ENCODE measurements around the gene LIPC. TPM values are rescaled to one million over a fixed set of nuclear protein-coding genes. Genes with fewer than 3 reads are reported as not detected.

The LIPC gene
- total RNA-seq, 3 donors from 2014 or later, result 2.3 to 9.3 (median 3.4) TPM

DNA sequence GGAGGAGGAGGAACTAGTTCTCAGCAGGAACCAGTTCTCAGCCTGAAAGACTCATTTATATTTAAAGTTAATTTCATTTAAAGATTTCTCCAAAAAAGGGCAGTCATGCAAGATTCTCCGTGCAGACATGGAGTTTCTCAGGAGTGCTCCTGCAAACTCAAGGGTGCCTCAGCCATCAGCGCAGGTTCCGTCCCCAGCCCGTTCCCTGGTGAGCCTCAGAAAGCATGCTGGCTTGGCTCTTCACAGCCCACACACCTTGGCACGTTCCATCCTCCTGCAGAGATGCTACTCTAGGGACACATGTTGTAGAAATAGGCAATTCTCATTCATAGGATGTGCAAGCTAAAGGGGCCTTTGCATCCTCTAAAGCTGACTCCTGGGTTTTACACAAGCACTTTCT is 123.0 kb downstream of the LIPC start:
- no peaks in the 10 kb centered on the region for H3K9me3 ChIP-seq
- TF ChIP-seq, protein P1, sequence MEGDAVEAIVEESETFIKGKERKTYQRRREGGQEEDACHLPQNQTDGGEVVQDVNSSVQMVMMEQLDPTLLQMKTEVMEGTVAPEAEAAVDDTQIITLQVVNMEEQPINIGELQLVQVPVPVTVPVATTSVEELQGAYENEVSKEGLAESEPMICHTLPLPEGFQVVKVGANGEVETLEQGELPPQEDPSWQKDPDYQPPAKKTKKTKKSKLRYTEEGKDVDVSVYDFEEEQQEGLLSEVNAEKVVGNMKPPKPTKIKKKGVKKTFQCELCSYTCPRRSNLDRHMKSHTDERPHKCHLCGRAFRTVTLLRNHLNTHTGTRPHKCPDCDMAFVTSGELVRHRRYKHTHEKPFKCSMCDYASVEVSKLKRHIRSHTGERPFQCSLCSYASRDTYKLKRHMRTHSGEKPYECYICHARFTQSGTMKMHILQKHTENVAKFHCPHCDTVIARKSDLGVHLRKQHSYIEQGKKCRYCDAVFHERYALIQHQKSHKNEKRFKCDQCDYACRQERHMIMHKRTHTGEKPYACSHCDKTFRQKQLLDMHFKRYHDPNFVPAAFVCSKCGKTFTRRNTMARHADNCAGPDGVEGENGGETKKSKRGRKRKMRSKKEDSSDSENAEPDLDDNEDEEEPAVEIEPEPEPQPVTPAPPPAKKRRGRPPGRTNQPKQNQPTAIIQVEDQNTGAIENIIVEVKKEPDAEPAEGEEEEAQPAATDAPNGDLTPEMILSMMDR (IDR thresholded peaks at IDR 0.05), result no peak
- no peak for ATAC-seq
- no peak for DNase-seq
- intact Hi-C loops (cut with DNase I, micrococcal nuclease), result loop anchor here in 1 of 2 donors (10.0 kb wide), 1 partner anchor 110 kb away; no protein-coding TSS in a partner anchor
- H3K36me3 ChIP-seq (ENCODE audit: low read depth), result no peaks in the 10 kb centered on the region
- H3K4me1 ChIP-seq (ENCODE audit: low read depth), result peaks cover 26% of the 10 kb centered on the region
- H3K4me3 ChIP-seq, result no peak overlapping the region

DNA sequence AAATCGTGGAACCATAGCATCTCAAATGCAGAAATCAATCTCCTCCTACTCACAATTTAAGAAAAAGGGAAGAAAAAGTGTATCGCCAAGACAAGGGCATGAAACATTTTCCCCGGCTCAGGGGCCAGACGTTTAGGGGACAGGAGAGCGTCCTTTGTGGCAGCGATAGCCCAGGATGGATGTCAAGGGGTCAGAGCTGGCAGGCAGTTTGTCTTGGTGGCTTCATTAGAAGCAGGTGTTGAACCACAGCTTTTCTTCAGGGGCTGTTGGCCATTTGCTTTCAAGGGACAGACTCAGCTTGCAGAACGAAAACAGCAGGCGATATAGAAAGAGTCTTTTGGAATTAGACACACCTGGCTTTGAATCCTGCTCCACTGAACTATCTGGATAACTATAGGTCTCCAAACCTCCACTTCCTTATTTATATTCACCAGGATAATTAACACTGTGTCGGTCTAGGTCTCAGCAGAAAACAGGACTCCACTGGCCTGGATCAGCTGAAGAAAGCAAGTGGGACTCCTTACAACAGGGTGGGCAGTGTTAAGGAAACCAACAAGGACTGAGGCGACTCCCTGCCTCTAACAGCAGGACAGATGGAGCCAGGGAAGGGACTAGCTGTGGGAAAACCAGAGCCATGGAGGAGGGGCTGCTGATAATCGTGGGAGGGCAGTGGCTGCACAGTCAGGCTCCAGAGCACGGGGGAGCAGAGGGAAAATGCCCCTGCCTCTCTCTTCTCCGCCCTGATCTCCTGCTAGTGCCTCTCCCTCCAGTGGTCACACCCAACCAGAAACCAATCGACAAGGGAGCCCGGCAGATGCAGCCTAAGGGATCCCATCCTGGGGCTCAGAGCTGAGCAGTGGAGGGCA is 123.6 kb downstream of the LIPC start:
- TF ChIP-seq, protein P1 (IDR thresholded peaks at IDR 0.05), result no peak
- Histone ChIP-seq H3K4me3 (no peak overlapping the region), H3K4me1 (ENCODE audit: low read depth) (peaks cover 28% of the 10 kb centered on the region), H3K36me3 (ENCODE audit: low read depth) (no peaks in the 10 kb centered on the region), H3K9me3 (no peaks in the 10 kb centered on the region)
- DNase-seq (peak in 1 of 3 donors; percentile 47), ATAC-seq (peak; percentile 44)
- intact Hi-C loops (cut with DNase I, micrococcal nuclease), result loop anchor here in 1 of 2 donors (10.0 kb wide), 1 partner anchor 111 kb away; no protein-coding TSS in a partner anchor

DNA sequence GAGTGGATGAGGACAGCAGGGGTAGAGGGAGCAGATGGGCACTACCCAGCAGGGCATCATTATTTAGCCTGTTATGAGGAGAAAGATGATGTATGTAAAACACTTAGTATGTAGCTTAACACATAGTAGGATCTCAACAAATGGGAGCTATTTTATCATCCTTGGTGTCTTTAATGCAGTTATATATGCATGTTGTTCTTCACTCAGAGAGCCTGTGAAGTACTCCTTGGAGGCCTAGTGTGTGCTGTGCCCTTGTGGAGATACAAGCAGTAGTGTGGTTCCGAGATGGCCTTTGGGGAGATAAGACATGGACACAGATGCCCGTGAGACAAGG is 124.2 kb downstream of the LIPC start:
- intact Hi-C loops (cut with DNase I, micrococcal nuclease), result loop anchor here in 1 of 2 donors (10.0 kb wide), 1 partner anchor 111 kb away; no protein-coding TSS in a partner anchor
- DNase-seq (no peak), ATAC-seq (no peak)
- Histone ChIP-seq H3K4me3 (no peak overlapping the region), H3K36me3 (ENCODE audit: low read depth) (no peaks in the 10 kb centered on the region), H3K4me1 (ENCODE audit: low read depth) (peaks cover 33% of the 10 kb centered on the region), H3K9me3 (no peaks in the 10 kb centered on the region)
- TF ChIP-seq, protein P1 (IDR thresholded peaks at IDR 0.05), result no peak

DNA sequence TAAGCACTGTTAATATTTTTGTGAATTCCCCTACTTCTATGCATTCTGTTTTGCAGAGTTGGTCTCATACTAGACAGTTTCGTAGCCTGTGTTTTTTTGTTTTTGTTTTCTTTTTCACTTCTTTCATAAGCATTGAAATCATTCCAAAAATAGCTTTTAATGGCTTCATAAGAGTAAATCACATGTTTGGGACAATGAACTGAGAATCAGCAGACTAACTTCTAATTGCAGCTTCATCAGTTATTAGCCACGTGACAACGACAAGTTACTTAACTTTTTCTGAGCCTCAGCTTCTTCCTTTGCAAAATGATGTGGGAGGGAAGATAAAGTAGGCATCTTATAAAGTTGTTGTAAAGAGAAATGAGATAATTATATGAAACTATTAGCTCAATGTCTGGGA is 124.8 kb downstream of the LIPC start:
- intact Hi-C loops (cut with DNase I, micrococcal nuclease), result loop anchor here in 1 of 2 donors (10.0 kb wide), 1 partner anchor 112 kb away; no protein-coding TSS in a partner anchor
- no peak for ATAC-seq

DNA sequence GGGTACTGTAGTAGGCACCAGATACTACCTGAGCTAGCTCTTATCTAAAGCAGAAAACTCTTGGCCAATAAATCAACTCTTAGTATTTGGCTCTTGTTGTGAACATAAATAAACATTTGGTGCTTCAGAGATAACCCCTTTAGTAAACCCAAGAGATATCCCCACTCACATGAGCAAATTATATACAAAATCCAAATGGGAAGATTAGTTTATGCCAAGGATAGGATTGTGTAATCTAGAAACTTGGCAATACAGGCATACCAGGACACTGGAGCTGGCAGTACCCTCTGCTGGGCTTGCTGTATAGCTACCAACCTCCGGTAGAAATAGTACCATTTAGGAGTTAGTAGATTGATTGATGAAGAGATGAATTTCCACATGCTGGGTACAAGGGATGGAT is 127.0 kb downstream of the LIPC start:
- intact Hi-C loops (cut with DNase I, micrococcal nuclease), result loop anchor here in 1 of 2 donors (10.0 kb wide), 1 partner anchor 114 kb away; no protein-coding TSS in a partner anchor
- H3K4me3 ChIP-seq, result no peak overlapping the region
- DNase-seq (no peak), ATAC-seq (no peak)
- peaks cover 17% of the 10 kb centered on the region for H3K4me1 ChIP-seq (ENCODE audit: low read depth)
- TF ChIP-seq, protein P1 (IDR thresholded peaks at IDR 0.05), result no peak
- H3K9me3 ChIP-seq, result no peaks in the 10 kb centered on the region
- no peaks in the 10 kb centered on the region for H3K36me3 ChIP-seq (ENCODE audit: low read depth)

More for the DNA sequence above, 124.8 kb downstream of the LIPC start:
- H3K4me3 ChIP-seq, result no peak overlapping the region
- H3K9me3 ChIP-seq, result no peaks in the 10 kb centered on the region
- no peak for DNase-seq
- TF ChIP-seq, protein P1 (IDR thresholded peaks at IDR 0.05), result no peak
- peaks cover 29% of the 10 kb centered on the region for H3K4me1 ChIP-seq (ENCODE audit: low read depth)
- H3K36me3 ChIP-seq (ENCODE audit: low read depth), result no peaks in the 10 kb centered on the region
